OCI-LY1 (cell line): ENCODE data around the gene ACYP2.

Experiments used
- EZH2 ChIP-seq: fragments of 200-600 bp; sonication (generic), shearing (Covaris generic); IDR thresholded peaks from 2 replicates; pipeline ENCODE4 v1.8.0; 2017; ENCODE audit warnings: borderline replicate concordance, mixed run types, mild to moderate bottlenecking, antibody characterized with exemption, low read length, moderate library complexity, mixed read lengths
- TF ChIP-seq, protein P1 (sequence below): fragments of 200-600 bp; sonication (generic), shearing (Covaris generic); IDR thresholded peaks from 2 replicates; pipeline ENCODE4 v1.5.1; 2017; ENCODE audit warnings: mild to moderate bottlenecking, antibody characterized with exemption, low read length, moderate library complexity, mixed read lengths

DNA sequence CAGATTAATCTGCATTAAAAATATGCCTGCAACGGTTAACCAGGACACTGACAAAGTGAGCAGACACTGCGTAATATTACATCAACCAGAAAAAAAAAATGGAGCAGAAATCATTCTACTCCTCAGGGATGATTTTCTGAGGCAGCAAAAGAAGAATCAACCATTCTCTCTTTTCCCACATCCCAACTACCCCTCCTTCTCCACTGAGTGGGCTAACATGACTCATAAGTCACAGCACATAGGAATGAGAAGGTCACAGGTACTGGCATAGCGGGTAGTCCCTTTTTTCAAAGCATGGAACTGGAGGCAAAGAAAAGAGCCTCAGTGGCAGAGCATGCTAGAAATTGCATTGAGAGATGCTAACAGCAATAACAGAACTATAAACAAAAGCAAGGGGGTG, 194.9 kb downstream of the ACYP2 start:
- TF ChIP-seq, protein P1, sequence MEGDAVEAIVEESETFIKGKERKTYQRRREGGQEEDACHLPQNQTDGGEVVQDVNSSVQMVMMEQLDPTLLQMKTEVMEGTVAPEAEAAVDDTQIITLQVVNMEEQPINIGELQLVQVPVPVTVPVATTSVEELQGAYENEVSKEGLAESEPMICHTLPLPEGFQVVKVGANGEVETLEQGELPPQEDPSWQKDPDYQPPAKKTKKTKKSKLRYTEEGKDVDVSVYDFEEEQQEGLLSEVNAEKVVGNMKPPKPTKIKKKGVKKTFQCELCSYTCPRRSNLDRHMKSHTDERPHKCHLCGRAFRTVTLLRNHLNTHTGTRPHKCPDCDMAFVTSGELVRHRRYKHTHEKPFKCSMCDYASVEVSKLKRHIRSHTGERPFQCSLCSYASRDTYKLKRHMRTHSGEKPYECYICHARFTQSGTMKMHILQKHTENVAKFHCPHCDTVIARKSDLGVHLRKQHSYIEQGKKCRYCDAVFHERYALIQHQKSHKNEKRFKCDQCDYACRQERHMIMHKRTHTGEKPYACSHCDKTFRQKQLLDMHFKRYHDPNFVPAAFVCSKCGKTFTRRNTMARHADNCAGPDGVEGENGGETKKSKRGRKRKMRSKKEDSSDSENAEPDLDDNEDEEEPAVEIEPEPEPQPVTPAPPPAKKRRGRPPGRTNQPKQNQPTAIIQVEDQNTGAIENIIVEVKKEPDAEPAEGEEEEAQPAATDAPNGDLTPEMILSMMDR: no peak
- TF ChIP-seq EZH2: no peak
